ENCODE measurements around the gene RNF212B.
A peak's percentile ranks its signal among the peaks of the same experiment; 100 is the strongest.

The RNF212B gene

GRCh38 chr14:23296012-23296777 is 58.5 kb downstream of the RNF212B start:
- WGBS (ENCODE audit: insufficient coverage, insufficient read length) = no CpG with 5 or more reads among the region's 7 CpGs
- Histone ChIP-seq H3K36me3 (ENCODE audit: control insufficient read depth, insufficient read depth, low read length) (no peaks in the 10 kb centered on the region), H3K9me3 (ENCODE audit: control insufficient read depth, insufficient read depth, low read length) (no peaks in the 10 kb centered on the region), H3K27me3 (ENCODE audit: control insufficient read depth, insufficient read depth, low read length) (peaks cover 45% of the 10 kb centered on the region), H3K4me3 (ENCODE audit: low read length) (no peak overlapping the region), H3K4me1 (ENCODE audit: control insufficient read depth, insufficient read depth, low read length) (no peaks in the 10 kb centered on the region), H3K27ac (ENCODE audit: low read length) (no peak overlapping the region)
- no peak for DNase-seq (ENCODE audit: low read depth, low spot score)

- Histone ChIP-seq H3K27ac (ENCODE audit: low read length) (no peak overlapping the region), H3K4me1 (ENCODE audit: control insufficient read depth, insufficient read depth, low read length) (no peaks in the 10 kb centered on the region), H3K27me3 (ENCODE audit: control insufficient read depth, insufficient read depth, low read length) (peaks cover 38% of the 10 kb centered on the region), H3K9me3 (ENCODE audit: control insufficient read depth, insufficient read depth, low read length) (no peaks in the 10 kb centered on the region), H3K4me3 (ENCODE audit: low read length) (no peak overlapping the region), H3K36me3 (ENCODE audit: control insufficient read depth, insufficient read depth, low read length) (no peaks in the 10 kb centered on the region)
- no peak for DNase-seq (ENCODE audit: low read depth, low spot score)
- WGBS (ENCODE audit: insufficient coverage, insufficient read length) = no CpG with 5 or more reads among the region's 7 CpGs
Observed at GRCh38 chr14:23297096-23297495, 59.4 kb downstream of the RNF212B start.

- no peak overlapping the region for H3K27ac ChIP-seq (ENCODE audit: low read length)
- no peaks in the 10 kb centered on the region for H3K36me3 ChIP-seq (ENCODE audit: control insufficient read depth, insufficient read depth, low read length)
- no peak overlapping the region for H3K4me3 ChIP-seq (ENCODE audit: low read length)
- no peaks in the 10 kb centered on the region for H3K4me1 ChIP-seq (ENCODE audit: control insufficient read depth, insufficient read depth, low read length)
- WGBS (ENCODE audit: insufficient coverage, insufficient read length) = no CpG with 5 or more reads among the region's 7 CpGs
- H3K27me3 ChIP-seq (ENCODE audit: control insufficient read depth, insufficient read depth, low read length) = peaks cover 33% of the 10 kb centered on the region
- no peak for DNase-seq (ENCODE audit: low read depth, low spot score)
- no peaks in the 10 kb centered on the region for H3K9me3 ChIP-seq (ENCODE audit: control insufficient read depth, insufficient read depth, low read length)
Observed at GRCh38 chr14:23297611-23298277, 60.0 kb downstream of the RNF212B start.

- no CpG with 5 or more reads among the region's 2 CpGs for WGBS (ENCODE audit: insufficient coverage, insufficient read length)
Observed at GRCh38 chr14:23299211-23299957, 61.6 kb downstream of the RNF212B start.

GRCh38 chr14:23299986-23300686 is 62.4 kb downstream of the RNF212B start:
- H3K27ac ChIP-seq (ENCODE audit: low read length) = no peak overlapping the region
- no peaks in the 10 kb centered on the region for H3K36me3 ChIP-seq (ENCODE audit: control insufficient read depth, insufficient read depth, low read length)
- no peaks in the 10 kb centered on the region for H3K9me3 ChIP-seq (ENCODE audit: control insufficient read depth, insufficient read depth, low read length)
- H3K27me3 ChIP-seq (ENCODE audit: control insufficient read depth, insufficient read depth, low read length) = peaks cover 26% of the 10 kb centered on the region
- DNase-seq (ENCODE audit: low read depth, low spot score) = no peak
- no CpG with 5 or more reads among the region's 10 CpGs for WGBS (ENCODE audit: insufficient coverage, insufficient read length)
- H3K4me3 ChIP-seq (ENCODE audit: low read length) = no peak overlapping the region
- no peaks in the 10 kb centered on the region for H3K4me1 ChIP-seq (ENCODE audit: control insufficient read depth, insufficient read depth, low read length)

More at GRCh38 chr14:23299211-23299957, 61.6 kb downstream of the RNF212B start:
- Histone ChIP-seq H3K36me3 (ENCODE audit: control insufficient read depth, insufficient read depth, low read length) (no peaks in the 10 kb centered on the region), H3K9me3 (ENCODE audit: control insufficient read depth, insufficient read depth, low read length) (no peaks in the 10 kb centered on the region), H3K4me3 (ENCODE audit: low read length) (no peak overlapping the region), H3K4me1 (ENCODE audit: control insufficient read depth, insufficient read depth, low read length) (no peaks in the 10 kb centered on the region), H3K27me3 (ENCODE audit: control insufficient read depth, insufficient read depth, low read length) (peaks cover 27% of the 10 kb centered on the region), H3K27ac (ENCODE audit: low read length) (no peak overlapping the region)
- no peak for DNase-seq (ENCODE audit: low read depth, low spot score)

- WGBS (ENCODE audit: insufficient coverage, insufficient read length) = no CpG with 5 or more reads among the region's 13 CpGs
- Histone ChIP-seq H3K27me3 (ENCODE audit: control insufficient read depth, insufficient read depth, low read length) (peaks cover 22% of the 10 kb centered on the region; the same call in 1 of the 2 replicates), H3K27ac (ENCODE audit: low read length) (no peak overlapping the region)
Observed at GRCh38 chr14:23300687-23301223, 63.0 kb downstream of the RNF212B start.

GRCh38 chr14:23301288-23301968 is 63.7 kb downstream of the RNF212B start:
- Histone ChIP-seq H3K9me3 (ENCODE audit: control insufficient read depth, insufficient read depth, low read length) (no peaks in the 10 kb centered on the region), H3K27me3 (ENCODE audit: control insufficient read depth, insufficient read depth, low read length) (peaks cover 16% of the 10 kb centered on the region; the same call in 1 of the 2 replicates), H3K4me1 (ENCODE audit: control insufficient read depth, insufficient read depth, low read length) (no peaks in the 10 kb centered on the region), H3K27ac (ENCODE audit: low read length) (no peak overlapping the region), H3K4me3 (ENCODE audit: low read length) (peak overlapping the region; percentile 66; the same call in 1 of the 2 replicates), H3K36me3 (ENCODE audit: control insufficient read depth, insufficient read depth, low read length) (no peaks in the 10 kb centered on the region)
- WGBS (ENCODE audit: insufficient coverage, insufficient read length) = no CpG with 5 or more reads among the region's 87 CpGs
- DNase-seq (ENCODE audit: low read depth, low spot score) = peak; percentile 91

More at GRCh38 chr14:23300687-23301223, 63.0 kb downstream of the RNF212B start:
- Histone ChIP-seq H3K9me3 (ENCODE audit: control insufficient read depth, insufficient read depth, low read length) (no peaks in the 10 kb centered on the region), H3K4me1 (ENCODE audit: control insufficient read depth, insufficient read depth, low read length) (no peaks in the 10 kb centered on the region), H3K36me3 (ENCODE audit: control insufficient read depth, insufficient read depth, low read length) (no peaks in the 10 kb centered on the region), H3K4me3 (ENCODE audit: low read length) (peak overlapping the region; percentile 42; the same call in 1 of the 2 replicates)
- no peak for DNase-seq (ENCODE audit: low read depth, low spot score)

GRCh38 chr14:23301969-23302289 is 64.2 kb downstream of the RNF212B start:
- DNase-seq (ENCODE audit: low read depth, low spot score) = no peak
- no peak overlapping the region for H3K27ac ChIP-seq (ENCODE audit: low read length)
- WGBS (ENCODE audit: insufficient coverage, insufficient read length) = no CpG with 5 or more reads among the region's 25 CpGs
- H3K4me1 ChIP-seq (ENCODE audit: control insufficient read depth, insufficient read depth, low read length) = no peaks in the 10 kb centered on the region
- H3K36me3 ChIP-seq (ENCODE audit: control insufficient read depth, insufficient read depth, low read length) = no peaks in the 10 kb centered on the region
- peak overlapping the region; percentile 66; the same call in 1 of the 2 replicates for H3K4me3 ChIP-seq (ENCODE audit: low read length)
- no peaks in the 10 kb centered on the region for H3K9me3 ChIP-seq (ENCODE audit: control insufficient read depth, insufficient read depth, low read length)
- peaks cover 11% of the 10 kb centered on the region; the same call in 1 of the 2 replicates for H3K27me3 ChIP-seq (ENCODE audit: control insufficient read depth, insufficient read depth, low read length)

GRCh38 chr14:23302290-23303225 is 64.8 kb downstream of the RNF212B start, which contains the start of gene PPP1R3E:
Gene PPP1R3E (minus strand): TSS chr14:23302859. CDS start chr14:23302576, 283 bp downstream.
- whole genome bisulfite sequencing (ENCODE audit: insufficient coverage, insufficient read length) = no CpG with 5 or more reads among the region's 81 CpGs
- Histone ChIP-seq H3K36me3 (ENCODE audit: control insufficient read depth, insufficient read depth, low read length) (no peaks in the 10 kb centered on the region), H3K9me3 (ENCODE audit: control insufficient read depth, insufficient read depth, low read length) (no peaks in the 10 kb centered on the region), H3K4me3 (ENCODE audit: low read length) (peak within 1 kb of the TSS; percentile 66; the same call in 1 of the 2 replicates), H3K4me1 (ENCODE audit: control insufficient read depth, insufficient read depth, low read length) (no peaks in the 10 kb centered on the region), H3K27ac (ENCODE audit: low read length) (no peak within 1 kb of the TSS), H3K27me3 (ENCODE audit: control insufficient read depth, insufficient read depth, low read length) (peaks cover 4% of the 10 kb centered on the region; the same call in 1 of the 2 replicates)
- no peak for DNase-seq (ENCODE audit: low read depth, low spot score)
